ENCODE measurements around the gene PDXP. TPM values are rescaled to one million over a fixed set of nuclear protein-coding genes. Genes with fewer than 3 reads are reported as not detected.

The PDXP gene
- total and polyA plus RNA-seq, 2 experiments from 2014 or later, result 15.0 to 55.6 TPM

DNA sequence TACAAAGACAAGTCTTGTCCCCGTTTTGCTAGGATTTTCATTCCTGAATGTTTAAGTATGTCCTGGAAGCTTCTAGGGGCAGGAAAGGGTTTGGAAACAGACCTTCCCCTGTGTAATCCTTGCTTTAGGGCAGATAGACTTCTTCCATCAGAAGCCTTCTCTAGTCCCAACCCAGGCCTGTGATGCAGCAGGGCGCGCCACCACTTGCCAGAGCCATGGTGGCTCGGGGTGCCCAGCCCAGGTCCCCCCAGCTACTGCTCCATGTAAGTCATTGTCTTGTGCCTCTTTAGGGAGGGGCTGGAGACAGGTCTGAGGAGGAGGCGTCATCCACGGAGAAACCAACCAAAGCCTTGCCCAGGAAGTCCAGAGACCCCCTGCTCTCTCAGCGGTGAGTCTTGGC is 31.9 kb downstream of the PDXP start:
- Histone ChIP-seq H3F3A (replicated peaks; ENCODE audit: low read depth) (peaks cover 8% of the 10 kb centered on the region; the same call in 1 of the 2 replicates), H3K4me1 (ENCODE audit: insufficient read depth) (no peaks in the 10 kb centered on the region), H3K4me3 (no peak overlapping the region), H3K36me3 (ENCODE audit: insufficient read depth) (no peaks in the 10 kb centered on the region), H3K27me3 (ENCODE audit: insufficient read depth) (no peaks in the 10 kb centered on the region), H3K79me2 (replicated peaks; ENCODE audit: insufficient read depth) (peaks cover 11% of the 10 kb centered on the region), H4K20me1 (replicated peaks; ENCODE audit: insufficient read depth) (no peaks in the 10 kb centered on the region), H3K4me2 (no peak overlapping the region), H3K9me2 (ENCODE audit: insufficient read depth) (no peaks in the 10 kb centered on the region), H2AFZ (no peak overlapping the region), H3K27ac (ENCODE audit: low read depth) (no peak overlapping the region)
- no peak overlapping the region for H3K27ac Mint-ChIP-seq
- no peak overlapping the region for H3K4me3 Mint-ChIP-seq
- H3K36me3 Mint-ChIP-seq (ENCODE audit: low read depth), result peaks cover 42% of the 10 kb centered on the region
- H3K27me3 Mint-ChIP-seq (ENCODE audit: insufficient read depth, low read depth, poor library complexity), result peaks cover 6% of the 10 kb centered on the region
- H3K9me3 Mint-ChIP-seq, result no peaks in the 10 kb centered on the region; the same call in 2 of the 3 replicates
- DNase-seq (ENCODE audit: low spot score), result no peak
- peaks cover 4% of the 10 kb centered on the region for H3K4me1 Mint-ChIP-seq
- ATAC-seq, result no peak
- TF ChIP-seq, protein P1, sequence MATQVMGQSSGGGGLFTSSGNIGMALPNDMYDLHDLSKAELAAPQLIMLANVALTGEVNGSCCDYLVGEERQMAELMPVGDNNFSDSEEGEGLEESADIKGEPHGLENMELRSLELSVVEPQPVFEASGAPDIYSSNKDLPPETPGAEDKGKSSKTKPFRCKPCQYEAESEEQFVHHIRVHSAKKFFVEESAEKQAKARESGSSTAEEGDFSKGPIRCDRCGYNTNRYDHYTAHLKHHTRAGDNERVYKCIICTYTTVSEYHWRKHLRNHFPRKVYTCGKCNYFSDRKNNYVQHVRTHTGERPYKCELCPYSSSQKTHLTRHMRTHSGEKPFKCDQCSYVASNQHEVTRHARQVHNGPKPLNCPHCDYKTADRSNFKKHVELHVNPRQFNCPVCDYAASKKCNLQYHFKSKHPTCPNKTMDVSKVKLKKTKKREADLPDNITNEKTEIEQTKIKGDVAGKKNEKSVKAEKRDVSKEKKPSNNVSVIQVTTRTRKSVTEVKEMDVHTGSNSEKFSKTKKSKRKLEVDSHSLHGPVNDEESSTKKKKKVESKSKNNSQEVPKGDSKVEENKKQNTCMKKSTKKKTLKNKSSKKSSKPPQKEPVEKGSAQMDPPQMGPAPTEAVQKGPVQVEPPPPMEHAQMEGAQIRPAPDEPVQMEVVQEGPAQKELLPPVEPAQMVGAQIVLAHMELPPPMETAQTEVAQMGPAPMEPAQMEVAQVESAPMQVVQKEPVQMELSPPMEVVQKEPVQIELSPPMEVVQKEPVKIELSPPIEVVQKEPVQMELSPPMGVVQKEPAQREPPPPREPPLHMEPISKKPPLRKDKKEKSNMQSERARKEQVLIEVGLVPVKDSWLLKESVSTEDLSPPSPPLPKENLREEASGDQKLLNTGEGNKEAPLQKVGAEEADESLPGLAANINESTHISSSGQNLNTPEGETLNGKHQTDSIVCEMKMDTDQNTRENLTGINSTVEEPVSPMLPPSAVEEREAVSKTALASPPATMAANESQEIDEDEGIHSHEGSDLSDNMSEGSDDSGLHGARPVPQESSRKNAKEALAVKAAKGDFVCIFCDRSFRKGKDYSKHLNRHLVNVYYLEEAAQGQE (IDR thresholded peaks at IDR 0.05; ENCODE audit: unreplicated experiment), result no peak
- TF ChIP-seq EZH2 (IDR thresholded peaks at IDR 0.05; ENCODE audit: low read depth, unreplicated experiment), result no peak
- no peak for TF ChIP-seq POLR2AphosphoS5 (IDR thresholded peaks at IDR 0.05; ENCODE audit: low read depth)
- no peak for TF ChIP-seq ZNF331 (CRISPR knock-in tag; IDR thresholded peaks at IDR 0.05; ENCODE audit: low read depth)
- TF ChIP-seq, protein P2, sequence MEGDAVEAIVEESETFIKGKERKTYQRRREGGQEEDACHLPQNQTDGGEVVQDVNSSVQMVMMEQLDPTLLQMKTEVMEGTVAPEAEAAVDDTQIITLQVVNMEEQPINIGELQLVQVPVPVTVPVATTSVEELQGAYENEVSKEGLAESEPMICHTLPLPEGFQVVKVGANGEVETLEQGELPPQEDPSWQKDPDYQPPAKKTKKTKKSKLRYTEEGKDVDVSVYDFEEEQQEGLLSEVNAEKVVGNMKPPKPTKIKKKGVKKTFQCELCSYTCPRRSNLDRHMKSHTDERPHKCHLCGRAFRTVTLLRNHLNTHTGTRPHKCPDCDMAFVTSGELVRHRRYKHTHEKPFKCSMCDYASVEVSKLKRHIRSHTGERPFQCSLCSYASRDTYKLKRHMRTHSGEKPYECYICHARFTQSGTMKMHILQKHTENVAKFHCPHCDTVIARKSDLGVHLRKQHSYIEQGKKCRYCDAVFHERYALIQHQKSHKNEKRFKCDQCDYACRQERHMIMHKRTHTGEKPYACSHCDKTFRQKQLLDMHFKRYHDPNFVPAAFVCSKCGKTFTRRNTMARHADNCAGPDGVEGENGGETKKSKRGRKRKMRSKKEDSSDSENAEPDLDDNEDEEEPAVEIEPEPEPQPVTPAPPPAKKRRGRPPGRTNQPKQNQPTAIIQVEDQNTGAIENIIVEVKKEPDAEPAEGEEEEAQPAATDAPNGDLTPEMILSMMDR (conservative IDR thresholded peaks at IDR 0.05; ENCODE audit: low read depth in 2 of 2), result no peak
- TF ChIP-seq, protein P3, sequence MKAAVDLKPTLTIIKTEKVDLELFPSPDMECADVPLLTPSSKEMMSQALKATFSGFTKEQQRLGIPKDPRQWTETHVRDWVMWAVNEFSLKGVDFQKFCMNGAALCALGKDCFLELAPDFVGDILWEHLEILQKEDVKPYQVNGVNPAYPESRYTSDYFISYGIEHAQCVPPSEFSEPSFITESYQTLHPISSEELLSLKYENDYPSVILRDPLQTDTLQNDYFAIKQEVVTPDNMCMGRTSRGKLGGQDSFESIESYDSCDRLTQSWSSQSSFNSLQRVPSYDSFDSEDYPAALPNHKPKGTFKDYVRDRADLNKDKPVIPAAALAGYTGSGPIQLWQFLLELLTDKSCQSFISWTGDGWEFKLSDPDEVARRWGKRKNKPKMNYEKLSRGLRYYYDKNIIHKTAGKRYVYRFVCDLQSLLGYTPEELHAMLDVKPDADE (IDR thresholded peaks at IDR 0.05), result no peak
- TF ChIP-seq CREB1 (CRISPR knock-in tag; IDR thresholded peaks at IDR 0.05; ENCODE audit: low read depth), result no peak

DNA sequence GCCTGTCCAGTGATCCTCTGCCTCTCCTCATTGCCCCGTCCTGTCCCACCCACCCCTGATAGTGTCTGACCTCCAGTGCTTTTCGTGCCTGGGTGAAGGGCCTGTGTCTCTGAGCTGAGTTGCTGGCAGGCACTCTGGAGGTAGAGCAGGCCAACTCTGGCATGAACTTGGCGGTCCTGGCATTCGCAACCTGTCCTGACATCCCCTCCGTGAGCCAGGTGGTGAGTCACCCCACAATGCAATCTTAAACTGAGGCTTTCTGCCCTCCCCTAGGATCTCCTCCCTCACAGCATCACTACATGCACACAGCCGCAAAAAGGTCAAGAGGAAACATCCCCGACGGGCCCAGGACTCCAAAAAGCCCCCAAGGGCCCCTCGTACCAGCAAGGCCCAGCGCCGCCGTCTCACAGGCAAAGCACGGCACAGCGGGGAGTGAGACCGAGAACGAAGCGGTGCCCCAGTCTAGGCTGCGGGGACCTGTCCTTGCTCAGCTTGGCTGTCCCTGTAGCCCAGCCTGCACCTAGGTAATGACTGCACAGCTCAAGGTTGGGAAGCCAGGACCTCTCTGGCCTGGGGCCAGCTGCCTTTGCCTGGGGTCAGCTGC is 32.5 kb downstream of the PDXP start:
- Mint-ChIP-seq H3K4me3 (no peak overlapping the region; the same call in 2 of the 3 replicates), H3K9me3 (no peaks in the 10 kb centered on the region; the same call in 2 of the 3 replicates), H3K27ac (no peak overlapping the region), H3K27me3 (ENCODE audit: insufficient read depth, low read depth, poor library complexity) (peaks cover 6% of the 10 kb centered on the region), H3K4me1 (peaks cover 6% of the 10 kb centered on the region), H3K36me3 (ENCODE audit: low read depth) (peaks cover 42% of the 10 kb centered on the region)
- Histone ChIP-seq H3F3A (replicated peaks; ENCODE audit: low read depth) (peaks cover 7% of the 10 kb centered on the region), H3K4me3 (no peak overlapping the region), H3K36me3 (ENCODE audit: insufficient read depth) (no peaks in the 10 kb centered on the region), H4K20me1 (replicated peaks; ENCODE audit: insufficient read depth) (no peaks in the 10 kb centered on the region), H3K27me3 (ENCODE audit: insufficient read depth) (no peaks in the 10 kb centered on the region), H2AFZ (no peak overlapping the region), H3K27ac (ENCODE audit: low read depth) (no peak overlapping the region), H3K79me2 (replicated peaks; ENCODE audit: insufficient read depth) (peaks cover 11% of the 10 kb centered on the region), H3K4me2 (no peak overlapping the region), H3K4me1 (ENCODE audit: insufficient read depth) (peaks cover 4% of the 10 kb centered on the region), H3K9me2 (ENCODE audit: insufficient read depth) (no peaks in the 10 kb centered on the region)
- ATAC-seq (no peak), DNase-seq (ENCODE audit: low spot score) (no peak)
- TF ChIP-seq CREB1 (CRISPR knock-in tag; IDR thresholded peaks at IDR 0.05; ENCODE audit: low read depth) (no peak), JUNB (IDR thresholded peaks at IDR 0.05; ENCODE audit: unreplicated experiment) (no peak), NANOG (IDR thresholded peaks at IDR 0.05; ENCODE audit: borderline replicate concordance) (no peak), ZNF114 (CRISPR knock-in tag; IDR thresholded peaks at IDR 0.05) (no peak), STAT1 (IDR thresholded peaks at IDR 0.05; ENCODE audit: unreplicated experiment) (no peak)
- TF ChIP-seq, protein P2 (conservative IDR thresholded peaks at IDR 0.05; ENCODE audit: low read depth in 2 of 2), result no peak
- TF ChIP-seq, protein P1 (IDR thresholded peaks at IDR 0.05; ENCODE audit: unreplicated experiment), result no peak

Measured in GM23338 (cell line).